Endothelial cell of umbilical vein (primary cell): ENCODE data around the gene LAMTOR5.

Source experiments
- CTCF ChIP-seq, 2 donors: IDR thresholded peaks; 1 replicate in 1 of 2; 2 replicates in 1 of 2; pipeline ENCODE4 v1.5.1; 2011; ENCODE audit warnings: low read length in 2 of 2, mild to moderate bottlenecking in 2 of 2, moderate library complexity in 2 of 2, control low read depth in 1 of 2, inconsistent platforms in 1 of 2, low read depth in 1 of 2; ENCODE audit not compliant: insufficient read depth in 1 of 2; ENCODE audit errors: extremely low read depth in 1 of 2
- EZH2 ChIP-seq: IDR thresholded peaks from 2 replicates; pipeline ENCODE4 v1.6.1; 2012; ENCODE audit warnings: borderline replicate concordance, low read depth, mild to moderate bottlenecking, moderate library complexity, low read length, inconsistent platforms; ENCODE audit not compliant: severe bottlenecking
- FOS ChIP-seq: IDR thresholded peaks from 2 replicates; pipeline ENCODE4 v1.6.1; 2011; ENCODE audit warnings: mild to moderate bottlenecking, low read length, moderate library complexity, borderline replicate concordance; ENCODE audit not compliant: insufficient read depth
- GATA2 ChIP-seq: IDR thresholded peaks from 2 replicates; pipeline ENCODE4 v1.7.0; 2011; ENCODE audit warnings: low read depth, mild to moderate bottlenecking, moderate library complexity, mixed read lengths, low read length; ENCODE audit not compliant: insufficient read length, insufficient read depth
- JUN ChIP-seq: IDR thresholded peaks from 2 replicates; pipeline ENCODE4 v1.6.1; 2011; ENCODE audit warnings: borderline replicate concordance, low read depth; ENCODE audit not compliant: insufficient read length, insufficient read depth
- MAX ChIP-seq: IDR thresholded peaks from 2 replicates; pipeline ENCODE4 v1.6.1; 2011; ENCODE audit not compliant: insufficient read depth, insufficient read length
- MYC ChIP-seq: IDR thresholded peaks from one replicate; pipeline ENCODE4 v1.6.1; 2011; ENCODE audit warnings: mild to moderate bottlenecking, low read depth, low read length
- POLR2A ChIP-seq: IDR thresholded peaks from 2 replicates; pipeline ENCODE4 v1.6.1; 2012; ENCODE audit warnings: low read depth, mild to moderate bottlenecking, control low read depth, low read length
- POLR2AphosphoS5 ChIP-seq: IDR thresholded peaks from 2 replicates; pipeline ENCODE4 v1.6.1; 2012; ENCODE audit warnings: low read depth, mild to moderate bottlenecking, control low read depth, low read length, moderate library complexity; ENCODE audit not compliant: insufficient read depth

- TF ChIP-seq POLR2A: no peak
- no peak for TF ChIP-seq CTCF (IDR thresholded peaks at IDR 0.05; ENCODE audit: extremely low read depth in 1 of 2, insufficient read depth in 1 of 2, low read depth in 1 of 2, low read length in 2 of 2)
- TF ChIP-seq FOS: no peak
- no peak for TF ChIP-seq EZH2
- no peak for TF ChIP-seq POLR2AphosphoS5
- TF ChIP-seq MAX: no peak
- TF ChIP-seq MYC: no peak
- TF ChIP-seq GATA2: no peak
- TF ChIP-seq JUN: no peak
Observed at GRCh38 chr1:110390096-110390495, 17.4 kb downstream of the LAMTOR5 start.
